NCI-H748 treated with DMSO at 0.1 percent for 48 hours (cell line): ENCODE measurements around the gene CELF1.

ENCODE experiments used
- DNase-seq: peaks from one replicate; lab custom pipeline; 2025; lab: John Stamatoyannopoulos, UW

The CELF1 gene

DNA sequence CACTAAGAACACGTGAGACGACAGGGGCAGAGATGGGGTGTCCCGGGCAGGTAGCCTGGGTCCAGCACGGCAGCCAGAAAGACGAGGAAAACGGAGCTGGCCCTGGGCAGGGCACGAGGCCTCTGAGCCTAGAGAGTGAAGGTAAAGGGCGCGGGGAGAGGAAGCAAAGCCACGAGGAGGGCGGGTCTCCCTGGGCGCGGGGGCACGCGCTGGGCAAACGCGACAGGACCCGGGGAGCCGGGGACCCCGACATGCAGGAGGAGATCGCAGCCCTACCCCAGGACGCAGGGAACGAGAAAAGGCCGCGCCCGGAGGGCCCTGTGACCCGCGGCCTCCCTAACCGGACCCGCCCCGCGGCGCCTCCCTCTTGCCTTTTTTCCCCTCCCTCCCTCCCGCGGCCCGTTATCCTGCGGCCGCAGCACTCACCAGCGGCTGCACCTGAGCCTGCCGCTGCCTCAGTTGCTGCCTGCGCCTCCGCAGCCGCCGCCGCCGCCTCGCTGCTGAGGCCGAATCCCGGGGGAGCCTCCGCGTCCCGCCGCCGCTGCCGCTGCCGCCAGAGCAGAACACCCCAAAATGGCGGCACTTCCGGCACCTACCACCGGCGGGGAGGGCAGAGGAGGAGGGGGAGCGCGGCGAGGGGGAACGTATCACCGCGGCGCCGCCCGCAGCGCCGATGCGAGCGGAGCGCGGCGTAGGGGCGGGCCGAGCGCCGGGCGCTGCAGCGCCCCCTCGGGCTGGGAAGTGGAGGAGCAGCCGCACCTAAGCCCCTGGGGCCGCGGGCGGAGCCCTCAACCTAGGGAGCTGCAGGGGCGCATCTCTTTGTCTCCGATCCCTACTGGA is at the start of gene CELF1:
CELF1 (minus strand) TSS at position 567 of the 840 bp plus-strand sequence. CDS start 53,609 bp downstream, outside the sequence.
- DNase-seq: peak; percentile 79

DNA sequence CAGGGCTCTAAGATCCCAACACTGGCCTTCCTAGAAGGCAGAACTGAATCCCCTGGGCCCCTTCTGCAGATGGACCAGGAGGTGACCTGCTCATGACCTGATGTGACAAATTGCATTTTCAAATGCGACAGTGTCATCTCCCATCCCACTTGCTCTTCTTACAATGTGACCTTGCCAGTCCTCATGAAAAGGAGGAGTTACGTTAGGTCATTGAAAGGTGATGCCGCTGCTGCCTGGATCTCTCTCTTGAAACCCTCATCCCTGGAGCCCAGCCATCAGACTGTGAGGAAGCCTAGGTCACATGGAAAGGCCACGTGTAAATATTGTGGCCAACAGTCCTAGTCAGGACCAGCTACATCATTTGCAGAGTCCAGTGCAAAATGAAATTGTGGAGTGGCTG is 47.0 kb upstream of the CELF1 start:
- no peak for DNase-seq

DNA sequence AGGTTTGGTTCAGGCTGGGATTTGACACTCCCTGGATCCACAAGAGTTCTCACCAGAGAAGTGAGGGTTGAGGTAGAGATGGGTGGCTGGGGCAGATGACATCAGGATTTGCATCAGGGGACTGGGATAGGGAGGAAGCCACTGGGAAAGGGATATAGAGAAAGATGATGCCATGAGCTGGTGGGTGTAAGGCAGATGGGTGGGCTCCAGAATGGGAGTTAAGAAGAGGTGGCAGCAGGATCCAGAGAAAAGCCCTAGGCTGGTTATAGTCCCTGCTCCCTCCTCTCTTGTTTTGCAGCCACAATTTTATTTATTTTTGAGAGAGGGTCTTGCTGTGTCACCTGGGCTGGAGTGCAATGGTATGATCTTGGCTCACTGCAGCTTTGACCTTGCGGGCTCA is 43.0 kb upstream of the CELF1 start:
- DNase-seq: no peak

DNA sequence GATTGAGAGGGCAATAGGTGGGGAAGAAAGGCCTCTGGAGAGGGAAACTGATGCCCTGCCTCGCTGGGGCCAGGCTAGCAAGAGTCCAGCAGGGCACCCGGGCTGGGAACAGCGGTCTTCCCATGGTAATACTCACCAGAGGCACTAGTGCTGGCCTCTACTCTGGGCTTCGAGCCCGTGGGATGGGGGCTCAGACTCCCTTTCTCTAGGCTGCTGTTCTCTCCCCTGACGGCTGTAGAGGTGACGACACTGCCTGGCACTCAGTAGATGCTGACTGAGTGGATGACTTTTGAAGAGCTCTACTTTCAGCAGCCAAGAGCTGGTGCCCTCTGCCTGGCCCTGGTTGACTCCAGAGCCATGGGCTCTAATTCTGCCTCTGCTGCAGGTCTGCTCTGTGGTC is 42.1 kb upstream of the CELF1 start:
- no peak for DNase-seq

DNA sequence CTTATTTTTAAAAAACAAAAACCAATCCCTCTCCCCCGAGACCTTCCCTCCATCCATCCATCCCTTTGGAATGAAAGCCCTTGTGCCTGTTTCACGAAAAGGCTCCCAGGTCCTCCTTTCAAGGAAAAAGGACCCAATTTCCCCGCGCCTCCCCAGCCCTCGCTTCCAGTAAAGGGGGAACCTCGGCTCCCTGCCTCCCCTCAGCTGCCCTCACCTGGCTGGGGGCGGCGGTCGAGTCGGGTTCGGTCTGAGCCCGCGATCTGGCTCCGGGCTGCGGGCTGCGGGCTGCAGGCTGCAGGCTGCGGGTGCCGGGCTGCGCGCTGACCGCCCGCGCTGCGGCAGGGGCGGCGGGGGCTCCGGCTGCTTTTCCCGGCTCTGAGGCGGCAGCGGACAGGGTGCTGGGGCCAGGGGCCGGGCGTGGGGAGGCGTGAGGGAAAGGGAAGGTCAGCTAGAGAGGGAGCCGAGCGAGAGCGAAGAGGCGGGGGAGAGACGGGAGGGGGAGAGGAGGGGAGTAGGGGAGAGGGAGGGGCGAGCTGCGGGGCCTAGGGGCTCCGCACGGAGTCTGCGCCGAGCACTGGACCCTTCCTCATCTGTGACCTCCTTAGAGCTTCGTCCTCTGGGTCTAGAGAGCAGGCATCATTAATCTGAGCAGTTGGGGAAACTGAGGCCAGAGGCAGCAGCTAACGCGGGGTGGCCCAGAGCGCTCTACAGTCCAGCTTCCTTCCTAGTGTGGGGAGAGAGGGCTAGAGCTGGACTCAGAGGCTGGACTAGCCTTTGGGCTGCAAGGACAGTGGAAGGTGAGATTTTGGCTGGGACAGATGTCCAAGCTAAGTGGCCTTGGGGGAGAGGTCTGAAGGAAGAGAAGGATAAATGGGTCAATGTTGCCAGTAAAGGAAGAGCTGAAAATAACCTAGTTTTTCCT is 41.3 kb upstream of the CELF1 start, which contains the start of gene C1QTNF4:
C1QTNF4 (minus strand) TSS at position 478 of the 922 bp plus-strand sequence. CDS start 3,601 bp downstream, outside the sequence.
- no peak for DNase-seq

DNA sequence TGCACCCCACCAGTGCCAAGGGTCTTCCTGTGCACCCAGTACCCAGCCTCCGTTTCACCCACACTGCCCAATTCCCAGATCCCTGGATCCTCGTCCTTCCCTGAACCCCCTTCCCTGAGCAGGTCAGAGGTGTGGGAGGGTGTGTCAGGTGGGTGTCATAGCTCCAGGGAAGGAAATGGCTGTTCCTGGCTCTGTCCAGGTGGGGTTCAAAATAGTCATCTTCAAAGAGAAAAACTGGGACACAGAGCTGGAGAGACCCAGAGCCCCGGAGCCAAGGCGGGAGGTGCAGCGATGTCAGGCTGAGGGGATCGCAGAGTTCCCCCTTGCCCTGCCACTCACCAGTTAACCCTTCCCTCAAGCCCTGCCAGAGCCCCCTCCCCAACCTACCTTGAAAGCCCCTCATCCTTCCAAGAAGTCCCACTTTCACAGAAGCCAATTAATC is 40.6 kb upstream of the CELF1 start:
- DNase-seq: no peak

DNA sequence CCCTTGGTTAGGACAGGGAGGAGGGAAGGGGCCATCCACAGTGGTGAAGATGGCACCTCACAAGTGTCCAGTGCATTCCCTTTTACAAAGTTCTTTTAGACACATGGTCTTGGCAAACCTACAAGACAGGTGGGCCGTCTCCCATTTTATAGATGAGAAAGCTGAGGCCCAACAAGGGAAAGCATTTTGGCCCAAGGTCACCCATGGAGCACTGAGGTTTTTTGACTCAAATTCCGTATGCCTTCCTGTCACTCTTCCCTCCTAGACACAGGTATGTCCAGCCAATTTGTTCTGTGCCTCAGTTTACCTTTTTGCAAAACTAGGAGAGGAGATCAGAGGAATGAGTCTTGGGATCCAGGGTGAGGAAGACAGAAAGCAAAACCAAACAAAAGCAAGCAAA is 40.0 kb upstream of the CELF1 start:
- DNase-seq: no peak

DNA sequence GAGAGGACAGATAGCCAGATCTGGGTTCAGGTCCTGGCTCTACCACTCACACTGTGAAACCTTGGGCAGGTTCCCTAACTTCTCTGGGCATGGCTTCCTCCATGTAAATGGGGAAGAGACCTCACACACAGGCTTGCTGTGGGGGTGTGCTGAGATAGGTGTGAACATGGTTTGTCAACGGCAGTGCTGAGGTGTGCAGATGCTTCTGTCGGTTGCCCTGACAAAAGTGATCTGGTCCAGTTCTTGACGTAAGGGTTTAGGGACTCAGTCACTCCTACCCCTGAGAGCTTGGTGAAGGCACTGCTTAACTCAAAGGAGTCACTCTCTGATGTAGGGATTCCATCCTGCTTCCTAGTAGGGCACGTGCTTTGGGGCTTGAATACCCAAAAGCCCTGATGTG is 39.3 kb upstream of the CELF1 start:
- DNase-seq: no peak

DNA sequence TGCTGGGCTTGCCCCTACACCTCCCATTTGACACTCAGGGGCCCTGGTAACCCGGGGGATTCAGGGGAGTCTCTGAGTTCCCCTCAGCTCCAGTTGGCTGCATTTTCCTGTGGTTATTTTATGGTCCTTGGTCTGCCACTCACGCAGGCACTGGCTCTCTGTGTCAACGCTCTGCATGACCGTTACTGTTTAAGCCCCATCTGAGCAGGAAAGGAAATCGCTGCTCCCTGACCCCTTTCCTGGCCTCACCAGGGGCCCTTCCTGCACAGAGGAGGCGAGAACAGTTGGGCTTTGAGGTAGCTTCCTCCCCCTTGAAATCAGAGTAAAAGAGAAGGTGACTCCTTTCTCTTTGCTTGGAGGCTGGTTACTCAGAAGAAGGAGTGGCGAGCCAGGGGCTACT is 38.8 kb upstream of the CELF1 start:
- no peak for DNase-seq

DNA sequence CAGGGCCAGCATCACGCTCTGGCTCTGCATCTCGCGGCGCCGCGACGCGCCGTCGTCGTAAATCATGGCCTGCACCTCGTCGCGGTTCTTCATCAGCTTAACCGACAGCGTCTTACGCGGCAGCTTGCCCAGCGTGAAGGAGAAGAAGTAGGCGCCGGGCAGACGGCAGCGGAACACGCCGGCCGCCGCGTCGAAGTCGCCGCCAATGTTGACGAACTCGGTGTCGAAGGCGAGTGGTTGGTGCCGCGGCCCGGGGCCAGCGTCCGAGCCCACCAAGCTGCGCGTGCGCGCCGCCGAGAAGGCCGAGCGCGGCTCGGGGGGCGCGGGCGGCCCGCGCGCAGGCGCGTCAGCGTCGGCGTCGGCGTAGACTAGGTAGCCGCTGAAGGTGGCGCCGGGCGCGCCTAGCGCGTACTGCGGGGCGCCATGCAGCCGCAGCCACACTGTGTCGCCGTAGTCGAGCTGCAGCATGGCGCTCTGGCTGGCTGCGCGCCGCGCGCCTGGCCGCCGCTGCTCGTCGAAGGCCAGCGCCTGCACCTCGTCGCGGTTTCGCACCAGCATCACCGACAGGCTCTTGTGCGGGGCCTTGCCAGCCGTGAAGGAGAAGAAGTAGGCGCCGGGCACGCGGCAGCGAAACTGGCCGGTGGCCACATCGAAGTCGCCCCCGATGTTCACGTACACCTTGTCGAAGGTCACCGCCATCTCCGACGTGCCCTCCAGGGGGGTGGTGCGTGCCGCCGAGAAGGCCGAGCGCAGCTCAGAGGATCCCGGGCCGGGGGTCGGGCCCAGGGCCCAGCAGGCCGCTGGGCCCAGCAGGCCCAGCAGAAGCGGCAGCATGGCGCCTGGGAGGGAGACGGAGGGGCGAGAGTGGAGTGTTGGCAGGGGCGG is 37.3 kb upstream of the CELF1 start:
- DNase-seq: no peak

DNA sequence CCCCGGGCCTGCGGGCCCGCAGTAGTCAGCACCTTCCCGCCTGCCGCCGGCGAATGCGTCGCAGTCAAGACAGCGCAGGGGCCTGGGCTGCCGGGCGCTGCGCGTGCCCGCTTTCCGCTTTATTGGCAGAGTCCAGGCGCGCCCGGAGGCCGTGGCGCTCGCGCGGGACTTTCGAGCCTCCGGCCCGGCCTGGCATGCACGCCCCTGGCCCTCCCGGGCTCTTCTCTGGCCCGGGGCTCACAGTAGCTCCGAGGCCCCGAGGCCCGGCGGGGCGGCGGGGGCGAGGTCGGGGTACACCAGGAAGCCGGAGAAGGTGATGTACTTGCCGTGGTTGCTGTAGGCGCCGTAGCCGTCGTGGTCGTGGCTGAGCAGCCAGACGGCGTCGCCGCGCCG is 36.6 kb upstream of the CELF1 start:
- DNase-seq: no peak

DNA sequence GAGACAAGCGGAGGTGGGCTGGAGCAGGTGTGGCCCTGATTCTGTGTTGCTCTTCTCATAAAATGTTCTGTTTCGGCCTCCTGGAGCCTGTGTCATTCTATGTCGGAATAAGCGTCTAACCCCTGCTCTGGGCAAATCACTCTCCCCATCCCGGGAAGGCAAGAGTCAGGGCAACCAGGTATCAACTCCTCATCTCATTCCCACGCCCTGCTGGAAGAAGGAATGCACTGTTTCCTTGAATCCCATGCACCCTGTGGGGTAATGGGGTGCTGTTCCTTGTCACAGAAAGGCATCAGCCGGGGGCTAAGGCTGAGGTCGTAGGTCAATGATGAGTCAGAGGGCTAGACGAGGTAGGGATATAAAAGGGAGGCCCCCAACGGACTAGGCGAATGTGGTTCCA is 36.2 kb upstream of the CELF1 start:
- DNase-seq: no peak

DNA sequence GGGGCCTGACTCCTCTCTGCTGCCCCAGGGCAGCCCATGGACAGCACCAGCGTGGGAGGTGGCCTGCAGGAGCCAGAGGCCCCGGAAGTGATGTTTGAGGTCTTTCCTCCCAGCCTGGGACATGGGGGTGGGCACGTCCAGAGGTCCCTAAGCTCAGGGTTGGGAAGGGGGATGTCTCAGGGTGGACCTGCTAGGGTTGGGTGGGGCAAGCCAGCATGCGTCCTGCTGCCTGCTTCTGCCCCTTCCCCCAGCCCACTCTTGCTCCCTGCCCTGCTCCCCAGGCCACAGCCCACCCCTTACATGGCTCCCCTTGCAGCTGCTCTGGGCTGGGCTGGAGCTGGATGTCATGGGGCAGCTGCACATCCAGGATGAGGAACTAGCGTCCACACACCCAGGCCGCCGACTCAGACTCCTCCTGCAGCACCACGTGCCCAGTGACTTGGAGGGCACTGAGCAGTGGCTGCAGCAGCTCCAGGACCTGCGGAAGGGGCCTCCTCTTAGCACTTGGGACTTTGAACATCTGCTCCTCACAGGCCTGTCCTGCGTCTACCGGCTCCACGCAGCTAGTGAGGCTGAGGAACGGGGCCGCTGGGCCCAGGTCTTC is 34.9 kb upstream of the CELF1 start:
- no peak for DNase-seq

DNA sequence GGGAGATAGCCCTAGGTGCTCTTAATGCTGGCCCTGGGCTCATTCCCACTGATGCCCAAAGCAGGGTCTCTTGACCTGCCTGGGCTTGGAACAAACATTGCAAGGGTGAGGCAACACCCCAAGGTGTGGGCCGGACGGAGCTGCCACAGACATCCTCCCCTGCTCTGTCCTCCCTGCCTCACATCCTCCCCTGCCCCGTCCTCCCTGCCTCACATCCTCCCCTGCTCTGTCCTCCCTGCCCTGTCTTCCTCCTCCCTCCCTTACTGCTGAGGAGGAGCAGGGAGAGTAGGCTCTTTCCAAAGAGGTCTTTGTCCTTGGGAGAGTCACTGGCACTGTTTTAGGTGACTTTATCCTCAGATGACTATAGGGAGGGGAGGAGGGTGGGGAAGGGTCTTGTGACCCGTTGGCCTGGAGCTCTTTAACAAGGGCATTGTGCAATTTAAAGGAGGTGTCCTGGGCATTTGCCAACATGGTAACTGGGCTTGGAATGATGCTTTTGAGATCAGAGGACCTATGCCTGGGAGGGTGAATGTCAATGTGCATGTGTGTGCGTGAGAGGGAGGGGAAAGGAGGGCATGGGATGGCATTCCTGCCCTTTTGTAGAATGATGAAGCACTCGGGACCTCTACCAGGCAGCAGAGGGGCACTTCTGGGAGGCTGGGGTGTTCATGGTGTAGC is 34.2 kb upstream of the CELF1 start:
- DNase-seq: no peak

DNA sequence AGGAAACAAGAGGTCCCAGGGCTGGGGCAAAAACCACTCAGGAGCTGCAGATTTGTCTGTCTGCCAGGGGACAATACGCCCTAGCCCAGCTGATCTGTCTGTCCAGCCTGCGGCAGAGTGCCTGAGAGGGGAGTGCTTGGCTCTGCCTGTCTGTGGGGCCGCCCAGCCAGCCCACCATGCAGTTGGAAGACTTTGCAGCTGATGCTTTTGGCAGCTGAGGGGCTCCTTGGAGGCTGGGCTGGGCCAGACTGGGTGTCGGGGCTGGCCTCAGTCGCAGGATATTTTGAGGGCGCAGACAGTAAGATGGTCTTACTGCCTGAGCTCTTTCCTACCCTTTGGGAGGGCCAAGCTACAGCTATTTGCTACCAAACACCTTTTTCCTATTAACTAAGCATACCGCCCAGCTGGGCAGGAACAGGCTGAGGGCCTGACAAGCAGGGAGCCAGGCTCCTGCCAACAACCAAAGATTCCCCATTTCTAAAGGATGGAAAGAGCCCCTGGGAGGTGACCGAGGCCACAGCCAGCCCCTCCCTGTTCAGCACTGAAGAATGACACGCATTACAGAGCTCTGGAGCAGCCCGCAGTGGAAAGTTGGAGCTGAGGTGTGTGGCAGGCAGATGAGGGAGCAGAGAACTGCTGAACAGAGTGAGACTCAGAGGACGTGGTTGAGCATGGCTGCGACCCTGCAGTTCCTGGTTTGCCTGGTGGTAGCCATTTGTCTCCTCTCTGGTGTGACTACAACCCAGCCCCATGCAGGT is 33.3 kb upstream of the CELF1 start, which contains the start of gene FAM180B:
FAM180B (plus strand) TSS at position 581 of the 758 bp plus-strand sequence; CDS start at position 672, 91 bp downstream.
- no peak for DNase-seq

DNA sequence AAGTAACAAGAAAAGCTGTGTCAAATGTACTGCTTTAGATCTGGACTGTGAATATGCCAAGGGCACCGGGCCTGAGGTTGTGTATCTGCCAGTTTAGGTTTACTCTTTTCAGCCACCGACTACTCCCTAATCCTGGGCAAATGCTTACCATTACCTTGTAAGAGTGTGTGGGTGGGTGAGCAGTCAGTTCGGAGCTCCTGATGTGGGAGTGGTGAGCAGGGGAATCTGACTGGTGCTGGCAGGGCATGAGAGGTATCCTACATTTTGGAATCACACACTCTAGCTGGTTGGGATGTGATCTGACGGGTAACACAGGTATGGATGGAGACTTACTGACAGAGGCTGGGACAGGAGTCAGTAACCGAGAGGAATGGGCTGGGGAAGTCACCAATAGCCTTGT is 30.9 kb upstream of the CELF1 start:
- DNase-seq: no peak

DNA sequence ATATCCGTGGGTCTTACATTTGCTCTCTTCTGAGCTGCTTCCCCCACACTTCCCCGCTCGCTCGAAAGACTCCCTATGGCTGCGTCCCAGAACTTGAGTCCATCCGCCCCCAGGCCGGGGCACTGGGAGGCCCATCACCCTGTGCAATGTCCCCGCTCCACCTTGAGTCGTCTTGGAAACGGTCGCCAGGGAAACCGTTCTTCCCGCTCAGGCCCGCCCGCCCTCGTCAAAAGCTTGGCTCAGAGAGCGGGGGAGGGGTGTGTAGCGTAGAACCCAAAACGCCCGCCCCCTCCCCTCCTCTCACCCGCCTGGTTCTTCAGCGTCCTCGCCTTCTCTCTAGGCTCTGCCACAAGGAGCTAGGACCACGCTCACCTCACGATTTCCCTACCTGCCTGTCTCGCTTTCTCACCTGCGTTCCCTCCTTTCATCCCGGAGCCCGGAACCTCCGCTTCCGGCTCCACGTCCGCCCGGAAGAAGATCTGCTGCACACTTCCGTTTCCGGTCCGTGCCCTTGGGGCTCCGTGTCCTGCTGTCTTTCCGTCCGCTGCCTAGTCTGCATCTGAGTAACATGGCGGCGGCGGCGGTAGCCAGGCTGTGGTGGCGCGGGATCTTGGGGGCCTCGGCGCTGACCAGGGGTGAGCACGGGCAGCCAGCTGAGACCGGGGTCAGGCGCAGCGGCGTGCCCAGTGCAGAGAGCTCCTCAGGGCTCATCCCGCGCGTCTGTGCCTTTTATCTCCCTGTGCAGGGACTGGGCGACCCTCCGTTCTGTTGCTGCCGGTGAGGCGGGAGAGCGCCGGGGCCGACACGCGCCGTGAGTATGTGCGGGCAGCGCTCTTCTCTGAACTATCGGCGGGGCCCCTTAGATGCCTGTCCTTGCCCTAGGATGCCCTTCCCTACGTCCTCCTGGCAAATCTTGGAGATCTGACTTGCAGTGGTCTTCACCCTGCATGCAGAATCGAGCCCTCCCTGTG is 25.9 kb upstream of the CELF1 start, which contains the start of the genes KBTBD4 and NDUFS3:
KBTBD4 (minus strand) TSS at position 447 of the 971 bp plus-strand sequence; CDS start at position 428, 19 bp downstream.
NDUFS3 (plus strand) TSS at position 551 of the 971 bp plus-strand sequence; CDS start at position 569, 18 bp downstream.
- DNase-seq: peak; percentile 85

DNA sequence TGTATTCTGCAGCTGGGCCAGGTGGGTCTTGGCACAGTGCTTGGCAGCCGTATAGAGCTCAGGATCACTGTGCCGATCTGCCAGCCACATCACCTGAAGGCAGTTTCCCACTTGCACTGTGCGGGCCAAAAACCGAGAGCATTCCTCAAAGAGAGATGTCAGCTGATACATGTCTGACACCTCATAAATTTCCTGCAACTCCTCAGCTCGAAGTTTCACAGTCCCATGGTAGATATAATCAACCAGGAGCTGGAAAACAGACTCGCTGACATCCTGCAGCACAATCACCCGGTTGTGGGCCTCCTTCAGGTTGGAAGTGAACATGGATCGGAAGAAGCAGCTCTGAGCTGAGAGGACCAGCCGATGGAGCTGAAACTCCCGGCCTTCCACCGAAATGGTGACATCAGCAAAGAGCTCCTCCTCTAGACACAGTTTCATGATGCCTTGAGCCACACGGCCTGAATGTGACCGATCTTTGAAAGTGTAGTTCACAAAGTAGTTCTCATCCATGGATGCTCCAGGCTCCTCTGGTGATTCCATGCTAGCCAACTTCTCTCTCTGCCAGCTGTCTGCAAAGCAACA is 24.6 kb upstream of the CELF1 start:
- no peak for DNase-seq
